ENCODE results near the gene FITM1. TPM values are rescaled to one million over a fixed set of nuclear protein-coding genes. Genes with fewer than 3 reads are reported as not detected.
A peak's percentile ranks its signal among the peaks of the same experiment; 100 is the strongest.

The FITM1 gene
- polyA plus RNA-seq, 1 of the 3 experiments (the other 2 are of a cell fraction), result 0.12 TPM

DNA sequence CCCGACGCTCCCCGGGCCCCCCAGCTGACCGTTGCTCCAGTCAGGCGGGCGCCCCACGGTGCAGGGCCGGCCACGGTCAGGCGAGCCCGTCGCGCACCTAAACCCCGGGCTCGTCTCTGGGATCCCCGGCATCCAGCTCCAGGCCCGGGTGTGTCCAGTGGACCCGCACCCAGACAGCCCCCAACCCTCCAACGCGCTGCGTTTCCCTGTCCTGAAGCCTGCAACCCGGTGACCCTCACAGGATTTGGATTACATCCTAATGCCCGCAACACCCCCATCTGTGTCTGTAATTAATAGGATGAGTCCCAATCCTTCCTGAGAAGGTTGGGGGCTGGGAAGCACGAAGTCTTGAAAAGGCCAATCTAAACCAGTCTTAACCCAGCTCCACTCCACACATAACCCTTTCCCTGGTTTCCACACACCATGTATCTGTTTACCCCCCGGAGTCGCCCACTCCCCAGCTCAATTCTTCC, 48.7 kb upstream of the FITM1 start:
- 88% methylated on average over 10 of the region's 26 CpGs for WGBS (ENCODE audit: low lambda C conversion rate)
- Histone ChIP-seq H3K79me2 (ENCODE audit: insufficient read depth) (no peaks in the 10 kb centered on the region), H3K9ac (no peak overlapping the region), H3K36me3 (replicated peaks in 1 of 2; ENCODE audit: control insufficient read depth in 1 of 2, insufficient read depth in 2 of 2, low read length in 1 of 2) (no peaks in the 10 kb centered on the region), H3K9me3 (no peaks in the 10 kb centered on the region), H3K9me2 (no peaks in the 10 kb centered on the region), H3K27ac (ENCODE audit: low read depth in 2 of 2, low read length in 1 of 2) (no peak overlapping the region; a peak in 1 of 4 replicates), H3K27me3 (ENCODE audit: insufficient read depth) (peaks cover 5% of the 10 kb centered on the region; the same call in 1 of the 2 replicates), H3K4me1 (ENCODE audit: control insufficient read depth in 1 of 2, insufficient read depth in 2 of 2, low read depth in 1 of 2, low read length in 1 of 2) (peaks cover 0 to 30% of the 10 kb centered on the region in 2 experiments; a peak in 1 of 4 replicates), H4K20me1 (ENCODE audit: insufficient read depth) (no peaks in the 10 kb centered on the region), H2AFZ (ENCODE audit: low read depth) (no peak overlapping the region), H3F3A (replicated peaks; ENCODE audit: insufficient read depth) (no peaks in the 10 kb centered on the region), H3K4me3 (ENCODE audit: low read depth in 2 of 2, low read length in 1 of 2) (peak overlapping the region in 1 of 2 experiments; percentile 59; a peak in 2 of 4 replicates), H3K4me2 (peak overlapping the region; percentile 85)
- TF ChIP-seq JUND (IDR thresholded peaks at IDR 0.05) (no peak), MXI1 (IDR thresholded peaks at IDR 0.05; ENCODE audit: low read depth, low read length) (no peak), TCF12 (IDR thresholded peaks at IDR 0.05) (no peak), RFX5 (IDR thresholded peaks at IDR 0.05; ENCODE audit: low read length) (no peak), FOXM1 (IDR thresholded peaks at IDR 0.05; ENCODE audit: low read depth) (no peak), RCOR1 (IDR thresholded peaks at IDR 0.05; ENCODE audit: low read length) (no peak), TEAD4 (IDR thresholded peaks at IDR 0.05; ENCODE audit: borderline replicate concordance, insufficient read depth) (no peak), POLR2AphosphoS5 (IDR thresholded peaks at IDR 0.05; ENCODE audit: low read depth, low read length) (no peak), RAD21 (IDR thresholded peaks at IDR 0.05; ENCODE audit: low read length) (no peak), FOSL2 (IDR thresholded peaks at IDR 0.05; ENCODE audit: borderline replicate concordance, low read depth) (no peak)
- TF ChIP-seq, protein P1, sequence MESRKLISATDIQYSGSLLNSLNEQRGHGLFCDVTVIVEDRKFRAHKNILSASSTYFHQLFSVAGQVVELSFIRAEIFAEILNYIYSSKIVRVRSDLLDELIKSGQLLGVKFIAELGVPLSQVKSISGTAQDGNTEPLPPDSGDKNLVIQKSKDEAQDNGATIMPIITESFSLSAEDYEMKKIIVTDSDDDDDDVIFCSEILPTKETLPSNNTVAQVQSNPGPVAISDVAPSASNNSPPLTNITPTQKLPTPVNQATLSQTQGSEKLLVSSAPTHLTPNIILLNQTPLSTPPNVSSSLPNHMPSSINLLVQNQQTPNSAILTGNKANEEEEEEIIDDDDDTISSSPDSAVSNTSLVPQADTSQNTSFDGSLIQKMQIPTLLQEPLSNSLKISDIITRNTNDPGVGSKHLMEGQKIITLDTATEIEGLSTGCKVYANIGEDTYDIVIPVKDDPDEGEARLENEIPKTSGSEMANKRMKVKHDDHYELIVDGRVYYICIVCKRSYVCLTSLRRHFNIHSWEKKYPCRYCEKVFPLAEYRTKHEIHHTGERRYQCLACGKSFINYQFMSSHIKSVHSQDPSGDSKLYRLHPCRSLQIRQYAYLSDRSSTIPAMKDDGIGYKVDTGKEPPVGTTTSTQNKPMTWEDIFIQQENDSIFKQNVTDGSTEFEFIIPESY (IDR thresholded peaks at IDR 0.05; ENCODE audit: borderline replicate concordance, low read depth), result no peak
- TF ChIP-seq, protein P2, sequence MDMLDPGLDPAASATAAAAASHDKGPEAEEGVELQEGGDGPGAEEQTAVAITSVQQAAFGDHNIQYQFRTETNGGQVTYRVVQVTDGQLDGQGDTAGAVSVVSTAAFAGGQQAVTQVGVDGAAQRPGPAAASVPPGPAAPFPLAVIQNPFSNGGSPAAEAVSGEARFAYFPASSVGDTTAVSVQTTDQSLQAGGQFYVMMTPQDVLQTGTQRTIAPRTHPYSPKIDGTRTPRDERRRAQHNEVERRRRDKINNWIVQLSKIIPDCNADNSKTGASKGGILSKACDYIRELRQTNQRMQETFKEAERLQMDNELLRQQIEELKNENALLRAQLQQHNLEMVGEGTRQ (IDR thresholded peaks at IDR 0.05; ENCODE audit: borderline replicate concordance, low read depth, low read length), result no peak
- TF ChIP-seq, protein P3, sequence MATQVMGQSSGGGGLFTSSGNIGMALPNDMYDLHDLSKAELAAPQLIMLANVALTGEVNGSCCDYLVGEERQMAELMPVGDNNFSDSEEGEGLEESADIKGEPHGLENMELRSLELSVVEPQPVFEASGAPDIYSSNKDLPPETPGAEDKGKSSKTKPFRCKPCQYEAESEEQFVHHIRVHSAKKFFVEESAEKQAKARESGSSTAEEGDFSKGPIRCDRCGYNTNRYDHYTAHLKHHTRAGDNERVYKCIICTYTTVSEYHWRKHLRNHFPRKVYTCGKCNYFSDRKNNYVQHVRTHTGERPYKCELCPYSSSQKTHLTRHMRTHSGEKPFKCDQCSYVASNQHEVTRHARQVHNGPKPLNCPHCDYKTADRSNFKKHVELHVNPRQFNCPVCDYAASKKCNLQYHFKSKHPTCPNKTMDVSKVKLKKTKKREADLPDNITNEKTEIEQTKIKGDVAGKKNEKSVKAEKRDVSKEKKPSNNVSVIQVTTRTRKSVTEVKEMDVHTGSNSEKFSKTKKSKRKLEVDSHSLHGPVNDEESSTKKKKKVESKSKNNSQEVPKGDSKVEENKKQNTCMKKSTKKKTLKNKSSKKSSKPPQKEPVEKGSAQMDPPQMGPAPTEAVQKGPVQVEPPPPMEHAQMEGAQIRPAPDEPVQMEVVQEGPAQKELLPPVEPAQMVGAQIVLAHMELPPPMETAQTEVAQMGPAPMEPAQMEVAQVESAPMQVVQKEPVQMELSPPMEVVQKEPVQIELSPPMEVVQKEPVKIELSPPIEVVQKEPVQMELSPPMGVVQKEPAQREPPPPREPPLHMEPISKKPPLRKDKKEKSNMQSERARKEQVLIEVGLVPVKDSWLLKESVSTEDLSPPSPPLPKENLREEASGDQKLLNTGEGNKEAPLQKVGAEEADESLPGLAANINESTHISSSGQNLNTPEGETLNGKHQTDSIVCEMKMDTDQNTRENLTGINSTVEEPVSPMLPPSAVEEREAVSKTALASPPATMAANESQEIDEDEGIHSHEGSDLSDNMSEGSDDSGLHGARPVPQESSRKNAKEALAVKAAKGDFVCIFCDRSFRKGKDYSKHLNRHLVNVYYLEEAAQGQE (IDR thresholded peaks at IDR 0.05; ENCODE audit: low read depth, low read length), result no peak
- TF ChIP-seq, protein P4, sequence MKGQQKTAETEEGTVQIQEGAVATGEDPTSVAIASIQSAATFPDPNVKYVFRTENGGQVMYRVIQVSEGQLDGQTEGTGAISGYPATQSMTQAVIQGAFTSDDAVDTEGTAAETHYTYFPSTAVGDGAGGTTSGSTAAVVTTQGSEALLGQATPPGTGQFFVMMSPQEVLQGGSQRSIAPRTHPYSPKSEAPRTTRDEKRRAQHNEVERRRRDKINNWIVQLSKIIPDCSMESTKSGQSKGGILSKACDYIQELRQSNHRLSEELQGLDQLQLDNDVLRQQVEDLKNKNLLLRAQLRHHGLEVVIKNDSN (IDR thresholded peaks at IDR 0.05; ENCODE audit: borderline replicate concordance, low read depth), result no peak
- TF ChIP-seq, protein P5, sequence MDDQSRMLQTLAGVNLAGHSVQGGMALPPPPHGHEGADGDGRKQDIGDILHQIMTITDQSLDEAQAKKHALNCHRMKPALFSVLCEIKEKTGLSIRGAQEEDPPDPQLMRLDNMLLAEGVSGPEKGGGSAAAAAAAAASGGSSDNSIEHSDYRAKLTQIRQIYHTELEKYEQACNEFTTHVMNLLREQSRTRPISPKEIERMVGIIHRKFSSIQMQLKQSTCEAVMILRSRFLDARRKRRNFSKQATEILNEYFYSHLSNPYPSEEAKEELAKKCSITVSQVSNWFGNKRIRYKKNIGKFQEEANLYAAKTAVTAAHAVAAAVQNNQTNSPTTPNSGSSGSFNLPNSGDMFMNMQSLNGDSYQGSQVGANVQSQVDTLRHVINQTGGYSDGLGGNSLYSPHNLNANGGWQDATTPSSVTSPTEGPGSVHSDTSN (IDR thresholded peaks at IDR 0.05), result no peak
- TF ChIP-seq, protein P6, sequence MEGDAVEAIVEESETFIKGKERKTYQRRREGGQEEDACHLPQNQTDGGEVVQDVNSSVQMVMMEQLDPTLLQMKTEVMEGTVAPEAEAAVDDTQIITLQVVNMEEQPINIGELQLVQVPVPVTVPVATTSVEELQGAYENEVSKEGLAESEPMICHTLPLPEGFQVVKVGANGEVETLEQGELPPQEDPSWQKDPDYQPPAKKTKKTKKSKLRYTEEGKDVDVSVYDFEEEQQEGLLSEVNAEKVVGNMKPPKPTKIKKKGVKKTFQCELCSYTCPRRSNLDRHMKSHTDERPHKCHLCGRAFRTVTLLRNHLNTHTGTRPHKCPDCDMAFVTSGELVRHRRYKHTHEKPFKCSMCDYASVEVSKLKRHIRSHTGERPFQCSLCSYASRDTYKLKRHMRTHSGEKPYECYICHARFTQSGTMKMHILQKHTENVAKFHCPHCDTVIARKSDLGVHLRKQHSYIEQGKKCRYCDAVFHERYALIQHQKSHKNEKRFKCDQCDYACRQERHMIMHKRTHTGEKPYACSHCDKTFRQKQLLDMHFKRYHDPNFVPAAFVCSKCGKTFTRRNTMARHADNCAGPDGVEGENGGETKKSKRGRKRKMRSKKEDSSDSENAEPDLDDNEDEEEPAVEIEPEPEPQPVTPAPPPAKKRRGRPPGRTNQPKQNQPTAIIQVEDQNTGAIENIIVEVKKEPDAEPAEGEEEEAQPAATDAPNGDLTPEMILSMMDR (IDR thresholded peaks at IDR 0.05), result no peak
- TF ChIP-seq, protein P7, sequence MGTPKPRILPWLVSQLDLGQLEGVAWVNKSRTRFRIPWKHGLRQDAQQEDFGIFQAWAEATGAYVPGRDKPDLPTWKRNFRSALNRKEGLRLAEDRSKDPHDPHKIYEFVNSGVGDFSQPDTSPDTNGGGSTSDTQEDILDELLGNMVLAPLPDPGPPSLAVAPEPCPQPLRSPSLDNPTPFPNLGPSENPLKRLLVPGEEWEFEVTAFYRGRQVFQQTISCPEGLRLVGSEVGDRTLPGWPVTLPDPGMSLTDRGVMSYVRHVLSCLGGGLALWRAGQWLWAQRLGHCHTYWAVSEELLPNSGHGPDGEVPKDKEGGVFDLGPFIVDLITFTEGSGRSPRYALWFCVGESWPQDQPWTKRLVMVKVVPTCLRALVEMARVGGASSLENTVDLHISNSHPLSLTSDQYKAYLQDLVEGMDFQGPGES (IDR thresholded peaks at IDR 0.05; ENCODE audit: low read depth, low read length), result no peak
- DNase-seq, result no peak
- ChIA-PET POLR2A (interaction anchor here (0.9 to 4.5 kb wide), 6 partner anchors 9 to 44 kb away, joined by 3 to 46 read pairs (median 4); partner anchors contain the start of gene PCK2), CTCF (interaction anchor here (0.7 to 42.8 kb wide), 10 partner anchors 11 to 493 kb away, joined by 3 to 1159 read pairs (median 4); partner anchors contain the start of genes CPNE6, DCAF11, NRL and PCK2)

All from SK-N-SH (cell line).